GM10248 (cell line): Measurements from ENCODE around the gene KANK3.
A peak's percentile ranks its signal among the peaks of the same experiment; 100 is the strongest.

Experiments used
- CTCF ChIA-PET: fragments of 300-600 bp; sonication (Branson Sonifier 250); formaldehyde crosslinking; extraction: SDS; loops from one replicate; lab custom pipeline; 2021; ENCODE audit warnings: antibody characterized with exemption; lab: Yijun Ruan, JAX
- POLR2A ChIA-PET: fragments of 350-650 bp; sonication (Branson Sonifier 250); formaldehyde crosslinking; extraction: SDS; loops from one replicate; lab custom pipeline; 2020; ENCODE audit warnings: antibody characterized with exemption; lab: Yijun Ruan, JAX
- DNase-seq: peaks from one replicate; pipeline ENCODE4 v3.0.0; 2012; ENCODE audit errors: extremely low spot score
- TF ChIP-seq, protein P1 (sequence below): IDR thresholded peaks from 2 replicates; pipeline ENCODE4 v1.5.1; 2012; ENCODE audit warnings: mild to moderate bottlenecking, low read depth; ENCODE audit errors: extremely low read depth, missing control alignments, control extremely low read depth

KANK3 gene

DNA sequence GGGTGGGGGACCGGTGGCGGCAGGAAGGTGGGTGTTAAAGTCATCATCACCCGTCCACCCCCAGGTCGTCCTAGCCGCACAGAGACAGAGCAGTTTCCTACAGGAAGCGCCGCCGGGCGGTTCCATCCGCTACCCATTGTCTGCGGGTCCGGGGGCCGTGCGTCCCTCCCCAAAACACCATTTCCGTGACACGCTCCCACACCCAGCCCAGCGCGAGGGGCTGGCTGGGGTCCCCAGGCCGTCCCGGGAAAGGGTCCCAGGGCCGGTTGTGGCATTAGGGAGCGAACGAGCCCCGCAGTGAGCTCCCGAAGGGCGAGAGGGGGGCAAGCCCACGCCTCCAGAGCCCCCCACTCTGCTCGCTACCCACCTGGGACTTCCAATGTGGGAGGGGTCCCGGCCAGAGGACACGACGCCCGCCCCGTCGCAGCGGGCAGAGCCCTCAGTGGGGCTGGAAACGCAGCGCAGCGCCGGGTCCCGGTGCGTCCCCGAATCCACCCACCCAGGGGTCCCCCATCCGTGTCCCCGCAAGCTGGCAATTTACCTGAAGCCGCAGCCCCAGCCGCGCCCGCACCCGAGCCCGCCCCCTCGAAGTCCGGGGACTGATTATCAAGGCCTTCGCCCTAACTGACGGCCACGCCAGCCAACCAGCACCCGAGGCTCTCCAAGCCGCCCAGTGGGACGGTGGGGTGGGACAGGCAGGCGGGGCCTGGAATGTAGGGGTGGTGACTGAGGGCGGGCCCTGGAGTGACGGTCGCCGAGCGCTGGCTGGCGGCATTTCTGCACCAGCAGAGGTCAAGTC, at the start of gene KANK3:
KANK3 (minus strand) TSS at position 579 of the 799 bp plus-strand sequence. CDS start 5,434 bp downstream, outside the sequence.
- TF ChIP-seq, protein P1, sequence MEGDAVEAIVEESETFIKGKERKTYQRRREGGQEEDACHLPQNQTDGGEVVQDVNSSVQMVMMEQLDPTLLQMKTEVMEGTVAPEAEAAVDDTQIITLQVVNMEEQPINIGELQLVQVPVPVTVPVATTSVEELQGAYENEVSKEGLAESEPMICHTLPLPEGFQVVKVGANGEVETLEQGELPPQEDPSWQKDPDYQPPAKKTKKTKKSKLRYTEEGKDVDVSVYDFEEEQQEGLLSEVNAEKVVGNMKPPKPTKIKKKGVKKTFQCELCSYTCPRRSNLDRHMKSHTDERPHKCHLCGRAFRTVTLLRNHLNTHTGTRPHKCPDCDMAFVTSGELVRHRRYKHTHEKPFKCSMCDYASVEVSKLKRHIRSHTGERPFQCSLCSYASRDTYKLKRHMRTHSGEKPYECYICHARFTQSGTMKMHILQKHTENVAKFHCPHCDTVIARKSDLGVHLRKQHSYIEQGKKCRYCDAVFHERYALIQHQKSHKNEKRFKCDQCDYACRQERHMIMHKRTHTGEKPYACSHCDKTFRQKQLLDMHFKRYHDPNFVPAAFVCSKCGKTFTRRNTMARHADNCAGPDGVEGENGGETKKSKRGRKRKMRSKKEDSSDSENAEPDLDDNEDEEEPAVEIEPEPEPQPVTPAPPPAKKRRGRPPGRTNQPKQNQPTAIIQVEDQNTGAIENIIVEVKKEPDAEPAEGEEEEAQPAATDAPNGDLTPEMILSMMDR = no peak
- ChIA-PET POLR2A (no interaction called here), CTCF (interaction anchor here (1.1 to 6.4 kb wide), 6 partner anchors 11 to 240 kb away, joined by 3 to 63 read pairs (median 3); no protein-coding TSS in a partner anchor)
- DNase-seq = peak; percentile 99

DNA sequence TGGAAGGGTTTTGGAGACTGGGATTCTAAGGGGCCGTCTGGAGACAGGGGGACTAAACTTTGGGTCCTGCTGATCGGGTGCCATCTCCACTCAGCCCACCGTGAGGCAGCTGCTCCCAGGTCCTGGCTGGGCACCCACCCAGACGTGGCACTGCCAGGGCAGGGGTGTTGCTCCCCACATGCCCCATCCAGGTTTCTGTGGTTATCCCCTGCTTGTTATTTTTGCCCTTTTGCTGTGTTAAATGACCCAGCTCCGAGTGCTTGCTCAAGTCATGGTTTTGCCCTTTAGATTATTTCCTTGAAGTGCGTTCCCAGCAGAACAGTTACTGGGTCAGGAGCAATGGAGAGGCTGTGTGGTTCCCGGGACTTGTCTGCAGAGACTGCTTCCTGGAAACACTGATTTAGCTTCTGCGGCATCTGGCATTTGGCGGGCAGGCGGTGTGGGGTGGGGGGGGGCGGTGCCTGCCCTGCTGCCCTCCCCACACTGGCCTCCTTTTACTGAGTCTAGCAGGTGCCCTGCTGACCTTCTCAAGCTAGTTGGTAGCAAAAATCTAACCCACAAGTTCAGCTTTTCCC, 49.0 kb upstream of the KANK3 start:
- ChIA-PET POLR2A (interaction anchor here (1.3 kb wide), 1 partner anchor 21 kb away, joined by 6 read pairs; the partner anchor contains the start of gene MARCHF2), CTCF (interaction anchor here (1.5 to 6.6 kb wide), 3 partner anchors 20 to 39 kb away, joined by 3 to 31 read pairs (median 5); partner anchors contain the start of gene MARCHF2)
- no peak for DNase-seq
- TF ChIP-seq, protein P1 = no peak

DNA sequence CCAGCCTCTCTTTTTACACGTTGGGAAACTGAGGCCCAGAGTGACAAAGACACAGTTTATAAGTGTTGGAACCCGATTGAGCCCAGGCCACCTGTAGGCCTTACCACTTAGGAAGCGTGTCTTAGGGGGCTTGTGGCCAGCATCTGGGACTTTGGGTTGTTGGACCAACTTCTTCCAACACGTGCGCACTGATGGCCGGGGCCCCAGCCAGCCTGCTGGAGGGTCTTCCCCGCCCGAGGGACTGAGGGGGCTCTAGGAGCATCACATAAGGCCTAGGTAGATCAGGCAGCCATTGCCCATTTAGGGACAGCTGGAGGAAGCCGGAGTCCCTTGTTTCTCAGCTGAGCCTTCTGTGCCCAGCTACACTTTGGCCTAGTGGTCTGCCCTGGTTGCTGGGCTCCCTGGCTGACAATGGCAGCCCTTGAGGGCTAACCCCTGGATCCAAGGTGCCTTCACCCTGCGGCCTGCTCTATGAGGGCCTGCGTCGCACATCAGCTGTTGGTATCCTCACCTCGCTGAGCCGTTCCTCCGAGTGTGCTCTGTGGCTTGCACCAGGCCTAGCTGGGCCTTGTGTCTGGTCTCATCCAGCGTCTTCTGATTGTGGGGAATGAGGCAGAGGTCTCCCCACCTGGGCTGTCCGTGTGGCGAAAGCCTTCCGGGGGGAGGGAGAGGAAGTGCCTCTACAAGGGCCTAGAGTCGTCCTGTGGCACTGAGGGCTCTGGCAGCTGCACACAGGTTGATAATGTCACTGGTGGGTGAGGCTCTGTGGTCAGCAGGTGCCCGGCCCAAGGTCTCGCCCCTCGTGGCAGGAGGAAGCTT, 48.3 kb upstream of the KANK3 start:
- CTCF ChIA-PET = interaction anchor here (1.5 to 6.6 kb wide), 3 partner anchors 21 to 38 kb away, joined by 3 to 31 read pairs (median 5); partner anchors contain the start of gene MARCHF2
- TF ChIP-seq, protein P1 = no peak
- POLR2A ChIA-PET = interaction anchor here (1.0 to 1.7 kb wide), 4 partner anchors 22 to 448 kb away, joined by 3 to 6 read pairs (median 5); partner anchors contain the start of genes MARCHF2, TIMM44 and ZNF414
- DNase-seq = no peak

DNA sequence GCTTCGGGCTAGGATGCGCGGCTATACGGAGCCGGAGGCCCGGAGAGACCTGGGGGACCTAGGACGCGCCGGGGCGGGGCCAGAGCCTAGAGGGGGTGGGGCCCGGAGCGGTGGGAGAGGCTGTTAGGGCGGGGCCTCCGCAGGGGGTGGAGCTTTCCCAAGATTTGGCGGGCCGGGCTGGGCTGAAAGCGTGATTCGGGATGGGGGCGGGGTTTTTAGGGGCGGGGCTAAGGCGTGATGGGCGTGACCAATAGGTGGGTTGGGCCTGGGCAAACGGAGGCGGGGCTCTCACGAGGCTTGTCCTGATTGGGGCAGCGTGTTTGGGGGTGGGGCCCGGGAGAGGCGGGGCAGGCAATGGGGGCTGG, 47.5 kb upstream of the KANK3 start:
- DNase-seq = peak; percentile 94
- TF ChIP-seq, protein P1 = no peak
- CTCF ChIA-PET = interaction anchor here (1.1 to 6.6 kb wide), 3 partner anchors 21 to 38 kb away, joined by 5 to 31 read pairs (median 6); partner anchors contain the start of gene MARCHF2
- POLR2A ChIA-PET = interaction anchor here (0.6 to 1.7 kb wide), 5 partner anchors 23 to 1321 kb away, joined by 3 to 6 read pairs (median 5); partner anchors contain the start of genes MARCHF2, TIMM44, ZNF414 and ZNF557

DNA sequence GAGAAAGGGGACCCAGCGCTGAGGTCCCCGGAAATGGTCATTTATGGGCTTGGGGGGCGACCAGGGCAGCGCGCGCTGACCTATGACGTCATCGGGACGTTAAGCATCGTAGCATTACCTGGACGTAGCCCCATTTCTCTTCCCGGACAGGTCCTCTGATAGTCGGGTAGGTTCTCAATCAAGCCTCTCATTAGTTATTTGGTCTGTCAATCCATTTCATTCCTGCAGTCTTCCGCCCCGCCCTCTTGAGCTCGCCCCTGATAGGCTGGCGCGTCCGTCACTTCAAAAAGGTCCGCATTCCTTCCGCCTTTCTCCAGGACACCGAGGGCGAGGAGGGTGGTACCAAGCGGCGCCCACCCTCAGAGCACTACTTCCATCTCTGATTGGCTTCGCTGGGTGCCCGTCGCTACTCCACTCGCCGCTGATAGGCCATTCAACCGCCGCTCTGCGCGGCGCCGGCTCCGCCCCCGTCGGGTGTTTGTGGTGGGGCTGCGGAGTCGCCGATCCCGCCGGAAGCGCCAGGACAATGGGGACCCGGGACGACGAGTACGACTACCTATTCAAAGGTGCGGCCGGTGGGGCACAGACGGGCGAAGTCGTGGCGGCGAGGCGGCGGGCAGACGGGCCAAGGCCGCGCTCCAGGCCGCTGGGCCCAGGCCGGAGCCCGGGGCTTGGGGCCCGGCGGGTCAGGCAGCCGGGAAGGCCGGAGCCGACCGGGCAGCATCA, 47.0 kb upstream of the KANK3 start, which contains the start of gene RAB11B:
RAB11B (plus strand) TSS at position 470 of the 726 bp plus-strand sequence; CDS start at position 527, 57 bp downstream.
- ChIA-PET POLR2A (interaction anchor here (0.6 to 1.7 kb wide), 4 partner anchors 56 to 1321 kb away, joined by 3 to 5 read pairs (median 4); partner anchors contain the start of genes TIMM44, ZNF414 and ZNF557), CTCF (interaction anchor here (1.1 to 6.6 kb wide), 2 partner anchors 23 to 37 kb away, joined by 6 to 31 read pairs; partner anchors contain the start of gene MARCHF2)
- DNase-seq = peak; percentile 99
- TF ChIP-seq, protein P1 = no peak
